MCF 10A (cell line): Measurements from ENCODE around the gene TBX5. TPM values are rescaled to one million over a fixed set of nuclear protein-coding genes. Genes with fewer than 3 reads are reported as not detected.

Source experiments
- BruUV-seq: library from RNA; stranded (reverse); fragments of 400-500 nt; replicated peaks from 2 replicates; lab custom pipeline; 2021; lab: Mats Ljungman, UMichigan
- CTCF ChIA-PET: fragments of 300-600 bp; sonication (Branson Sonifier 250); formaldehyde crosslinking; extraction: SDS; loops from one replicate; lab custom pipeline; 2021; ENCODE audit warnings: antibody characterized with exemption, inconsistent platforms; lab: Yijun Ruan, JAX
- POLR2A ChIA-PET: fragments of 300-600, 350-650 bp; sonication (Branson Sonifier 250); formaldehyde crosslinking; extraction: SDS; loops from one replicate; lab custom pipeline; 2020; ENCODE audit warnings: antibody characterized with exemption, inconsistent platforms; lab: Yijun Ruan, JAX
- DNase-seq: peaks from one replicate; pipeline ENCODE4 v3.0.0-alpha.2; 2018; ENCODE audit not compliant: unreplicated experiment
- H3K27ac Mint-ChIP-seq: one replicate; pipeline ENCODE4 v1.8.0; 2022; ENCODE audit warnings: mild to moderate bottlenecking, low read depth, mixed read lengths; ENCODE audit not compliant: unreplicated experiment
- H3K27me3 Mint-ChIP-seq: one replicate; pipeline ENCODE4 v1.8.0; 2022; ENCODE audit warnings: mixed read lengths; ENCODE audit not compliant: insufficient read depth, unreplicated experiment
- H3K36me3 Mint-ChIP-seq: one replicate; pipeline ENCODE4 v1.8.0; 2022; ENCODE audit warnings: mild to moderate bottlenecking, moderate library complexity, mixed read lengths; ENCODE audit not compliant: insufficient read depth, unreplicated experiment
- H3K4me1 Mint-ChIP-seq: one replicate; pipeline ENCODE4 v1.8.0; 2022; ENCODE audit warnings: mixed read lengths; ENCODE audit not compliant: insufficient read depth, unreplicated experiment
- H3K4me3 Mint-ChIP-seq: one replicate; pipeline ENCODE4 v1.8.0; 2022; ENCODE audit warnings: mild to moderate bottlenecking, moderate library complexity, mixed read lengths; ENCODE audit not compliant: unreplicated experiment
- H3K9me3 Mint-ChIP-seq: one replicate; pipeline ENCODE4 v1.8.0; 2022; ENCODE audit warnings: mixed read lengths; ENCODE audit not compliant: unreplicated experiment
- intact Hi-C: fragments of 100-400 bp; cut with micrococcal nuclease; formaldehyde crosslinking; loops from 2 replicates; pipeline ENCODE4 v1.14.1; 2022
- total RNA-seq: library from RNA; stranded (reverse); gene quantifications from 2 replicates; pipeline ENCODE4 v1.2.3, GENCODE V29; 2022
- TF ChIP-seq, protein P1 (sequence below): fragments of 200-600 bp; IDR thresholded peaks from one replicate; pipeline ENCODE4 v1.8.0; 2022; ENCODE audit warnings: antibody characterized with exemption, mild to moderate bottlenecking; ENCODE audit not compliant: unreplicated experiment

Gene TBX5
- total RNA-seq, 1 experiment from 2014 or later: not detected

DNA sequence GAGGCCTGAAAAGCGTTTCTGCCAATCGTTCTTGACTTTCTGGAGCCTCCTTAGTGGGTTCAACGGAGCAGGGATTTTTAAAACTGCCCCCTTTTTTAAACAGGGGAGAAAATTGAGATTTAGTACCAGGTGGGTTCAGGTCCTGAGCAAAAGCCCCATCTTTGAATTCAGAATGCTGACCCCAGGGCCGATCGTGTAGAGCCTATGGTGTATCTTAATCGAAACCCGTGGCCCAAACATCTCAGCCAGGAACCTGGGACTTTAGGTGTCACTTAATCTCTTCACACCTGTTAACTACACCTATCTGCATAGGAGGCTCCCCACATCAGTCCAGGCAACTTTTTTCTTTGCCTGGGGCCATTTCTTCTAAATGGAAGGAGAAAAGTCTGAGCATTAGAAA, 6.4 kb upstream of the TBX5 start:
- intact Hi-C loops: no loop called here
- H3K36me3 Mint-ChIP-seq: no peaks in the 10 kb centered on the region
- POLR2A ChIA-PET: no interaction called here
- DNase-seq: no peak
- H3K4me1 Mint-ChIP-seq: no peaks in the 10 kb centered on the region
- no TSS peak for BruUV-seq
- peaks cover 46% of the 10 kb centered on the region for H3K27me3 Mint-ChIP-seq
- H3K9me3 Mint-ChIP-seq: no peaks in the 10 kb centered on the region
- H3K4me3 Mint-ChIP-seq: no peak overlapping the region
- TF ChIP-seq, protein P1, sequence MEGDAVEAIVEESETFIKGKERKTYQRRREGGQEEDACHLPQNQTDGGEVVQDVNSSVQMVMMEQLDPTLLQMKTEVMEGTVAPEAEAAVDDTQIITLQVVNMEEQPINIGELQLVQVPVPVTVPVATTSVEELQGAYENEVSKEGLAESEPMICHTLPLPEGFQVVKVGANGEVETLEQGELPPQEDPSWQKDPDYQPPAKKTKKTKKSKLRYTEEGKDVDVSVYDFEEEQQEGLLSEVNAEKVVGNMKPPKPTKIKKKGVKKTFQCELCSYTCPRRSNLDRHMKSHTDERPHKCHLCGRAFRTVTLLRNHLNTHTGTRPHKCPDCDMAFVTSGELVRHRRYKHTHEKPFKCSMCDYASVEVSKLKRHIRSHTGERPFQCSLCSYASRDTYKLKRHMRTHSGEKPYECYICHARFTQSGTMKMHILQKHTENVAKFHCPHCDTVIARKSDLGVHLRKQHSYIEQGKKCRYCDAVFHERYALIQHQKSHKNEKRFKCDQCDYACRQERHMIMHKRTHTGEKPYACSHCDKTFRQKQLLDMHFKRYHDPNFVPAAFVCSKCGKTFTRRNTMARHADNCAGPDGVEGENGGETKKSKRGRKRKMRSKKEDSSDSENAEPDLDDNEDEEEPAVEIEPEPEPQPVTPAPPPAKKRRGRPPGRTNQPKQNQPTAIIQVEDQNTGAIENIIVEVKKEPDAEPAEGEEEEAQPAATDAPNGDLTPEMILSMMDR: no peak
- no peak overlapping the region for H3K27ac Mint-ChIP-seq
- CTCF ChIA-PET: no interaction called here

- intact Hi-C loops: no loop called here
- BruUV-seq: no TSS peak
- Mint-ChIP-seq H3K4me3 (no peak overlapping the region), H3K4me1 (no peaks in the 10 kb centered on the region), H3K27me3 (peaks cover 45% of the 10 kb centered on the region), H3K36me3 (no peaks in the 10 kb centered on the region), H3K27ac (no peak overlapping the region), H3K9me3 (no peaks in the 10 kb centered on the region)
- TF ChIP-seq, protein P1: no peak
- no peak for DNase-seq
- POLR2A ChIA-PET: interaction anchor here (0.7 kb wide), 1 partner anchor 1643 kb away, joined by 3 read pairs; no protein-coding TSS in a partner anchor
- CTCF ChIA-PET: interaction anchor here (0.5 kb wide), 1 partner anchor 23 kb away, joined by 3 read pairs; no protein-coding TSS in a partner anchor
Observed at GRCh38 chr12:114411071-114411837, 5.3 kb upstream of the TBX5 start.

DNA sequence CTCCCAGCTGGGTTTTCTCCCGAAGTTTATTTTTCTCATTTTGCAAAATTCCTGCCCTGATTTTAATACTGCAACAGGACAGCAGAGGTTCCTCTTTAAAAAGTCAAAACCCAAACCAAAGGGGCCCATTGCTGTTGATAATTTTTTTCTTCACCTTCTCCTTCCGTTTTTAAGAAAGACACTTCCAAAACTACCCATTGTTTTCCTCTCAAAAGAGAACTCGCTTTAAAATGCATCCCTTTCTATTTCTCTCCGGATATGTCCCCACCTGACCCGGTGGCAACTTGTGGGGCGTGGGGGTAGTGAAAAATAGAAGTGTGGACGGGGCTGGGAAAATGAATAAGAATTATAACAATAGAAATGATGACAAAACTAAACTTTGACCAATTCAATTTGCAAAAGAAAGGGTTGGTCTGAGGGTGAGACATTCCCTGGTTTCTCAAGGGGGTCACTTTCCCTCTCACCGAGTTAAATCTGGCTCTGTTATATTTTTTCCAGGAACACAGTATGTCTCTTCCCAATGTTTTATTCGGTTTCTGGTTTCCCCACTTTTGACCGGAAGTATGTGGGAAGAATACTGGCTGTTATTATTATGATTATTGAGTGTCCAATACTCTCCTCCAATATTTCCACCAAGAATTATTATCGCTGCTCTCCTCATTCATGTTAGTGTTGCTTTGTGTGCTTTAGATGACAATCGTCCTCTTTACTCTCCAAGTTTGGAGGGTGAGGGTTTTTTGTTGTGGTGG, 4.1 kb upstream of the TBX5 start:
- H3K27me3 Mint-ChIP-seq: peaks cover 48% of the 10 kb centered on the region
- TF ChIP-seq, protein P1: no peak
- no peak overlapping the region for H3K27ac Mint-ChIP-seq
- POLR2A ChIA-PET: no interaction called here
- H3K9me3 Mint-ChIP-seq: no peaks in the 10 kb centered on the region
- no peaks in the 10 kb centered on the region for H3K36me3 Mint-ChIP-seq
- H3K4me3 Mint-ChIP-seq: no peak overlapping the region
- no peaks in the 10 kb centered on the region for H3K4me1 Mint-ChIP-seq
- CTCF ChIA-PET: no interaction called here
- intact Hi-C loops: no loop called here
- BruUV-seq: no TSS peak
- no peak for DNase-seq
